BLaER1 treated with 17β-estradiol and CSF1 and Interleukin-3, amounts not matched to agents 10 nM and 100 nM (cell line): ENCODE results near the gene IFT81.
A peak's percentile ranks its signal among the peaks of the same experiment; 100 is the strongest.

ENCODE experiments used
- H3K27ac ChIP-seq, 11 experiments: shearing (Covaris generic); formaldehyde crosslinking; 2 replicates each; pipeline ENCODE4 v1.8.1; 2022
- H3K27me3 ChIP-seq, 11 experiments: shearing (Covaris generic); formaldehyde crosslinking; 2 replicates each; pipeline ENCODE4 v1.8.1; 2022
- H3K36me3 ChIP-seq, 11 experiments: shearing (Covaris generic); formaldehyde crosslinking; 2 replicates each; pipeline ENCODE4 v1.8.1; 2022
- H3K4me1 ChIP-seq, 10 experiments: shearing (Covaris generic); formaldehyde crosslinking; 2 replicates each; pipeline ENCODE4 v1.8.1; 2022
- H3K4me2 ChIP-seq, 11 experiments: shearing (Covaris generic); formaldehyde crosslinking; 2 replicates each; pipeline ENCODE4 v1.8.1; 2022
- H3K4me3 ChIP-seq, 10 experiments: shearing (Covaris generic); formaldehyde crosslinking; 2 replicates each; pipeline ENCODE4 v1.8.1; 2022
- H3K9ac ChIP-seq, 11 experiments: shearing (Covaris generic); formaldehyde crosslinking; 2 replicates each; pipeline ENCODE4 v1.8.1; 2022
- H3K9me3 ChIP-seq, 11 experiments: shearing (Covaris generic); formaldehyde crosslinking; replicated peaks in 1 of 11; 2 replicates each; pipeline ENCODE4 v1.8.1; 2022
- H4K20me1 ChIP-seq, 11 experiments: shearing (Covaris generic); formaldehyde crosslinking; 2 replicates each; pipeline ENCODE4 v1.8.1; 2022
- Cebpa-rat ChIP-seq, 11 experiments: shearing (Covaris generic); IDR thresholded peaks; 2 replicates each; pipeline ENCODE4 v1.8.1; 2022

Gene IFT81

GRCh38 chr12:110180591-110181005 lies 56.4 kb downstream of the IFT81 start:
- Histone ChIP-seq H3K9ac (no peak overlapping the region), H3K4me2 (no peak overlapping the region), H3K4me3 (no peak overlapping the region), H3K4me1 (peaks cover 0 to 25% (median 13%) of the 10 kb centered on the region in 10 experiments; a peak in 11 of 20 replicates), H3K27me3 (no peaks in the 10 kb centered on the region), H3K27ac (peak overlapping the region in 1 of 11 experiments; percentile 46; a peak in 1 of 22 replicates), H4K20me1 (no peaks in the 10 kb centered on the region), H3K9me3 (peaks cover 4 to 14% (median 8%) of the 10 kb centered on the region in 11 experiments), H3K36me3 (peaks cover 0 to 53% (median 29%) of the 10 kb centered on the region in 11 experiments; a peak in 19 of 22 replicates)
- no peak for TF ChIP-seq Cebpa-rat (IDR thresholded peaks at IDR 0.05)

GRCh38 chr12:110182281-110182680 lies 58.1 kb downstream of the IFT81 start:
- H3K27me3 ChIP-seq: no peaks in the 10 kb centered on the region
- no peak overlapping the region for H3K4me2 ChIP-seq
- no peak overlapping the region for H3K27ac ChIP-seq
- no peak overlapping the region for H3K9ac ChIP-seq
- peaks cover 17 to 29% (median 23%) of the 10 kb centered on the region in 11 experiments for H3K9me3 ChIP-seq
- H3K4me1 ChIP-seq: peaks cover 0 to 10% (median 7%) of the 10 kb centered on the region in 10 experiments; a peak in 10 of 20 replicates
- H3K4me3 ChIP-seq: no peak overlapping the region
- no peak for TF ChIP-seq Cebpa-rat (IDR thresholded peaks at IDR 0.05)
- no peaks in the 10 kb centered on the region for H4K20me1 ChIP-seq
- peaks cover 5 to 58% (median 39%) of the 10 kb centered on the region in 11 experiments; a peak in 21 of 22 replicates for H3K36me3 ChIP-seq

- Histone ChIP-seq H3K4me2 (no peak overlapping the region), H3K27me3 (no peaks in the 10 kb centered on the region), H3K9me3 (peaks cover 17 to 33% (median 26%) of the 10 kb centered on the region in 11 experiments), H3K27ac (no peak overlapping the region), H4K20me1 (no peaks in the 10 kb centered on the region), H3K9ac (no peak overlapping the region), H3K4me3 (no peak overlapping the region), H3K36me3 (peaks cover 5 to 58% (median 39%) of the 10 kb centered on the region in 11 experiments; a peak in 21 of 22 replicates), H3K4me1 (peaks cover 0 to 9% (median 6%) of the 10 kb centered on the region in 10 experiments; a peak in 8 of 20 replicates)
- TF ChIP-seq Cebpa-rat (IDR thresholded peaks at IDR 0.05): no peak
Measured at GRCh38 chr12:110183386-110183785, 59.2 kb downstream of the IFT81 start.

GRCh38 chr12:110185626-110186025 lies 61.5 kb downstream of the IFT81 start:
- Histone ChIP-seq H3K4me2 (no peak overlapping the region), H3K9ac (no peak overlapping the region), H4K20me1 (no peaks in the 10 kb centered on the region), H3K9me3 (peaks cover 17 to 33% (median 26%) of the 10 kb centered on the region in 11 experiments), H3K4me3 (no peak overlapping the region), H3K27ac (no peak overlapping the region), H3K4me1 (no peaks in the 10 kb centered on the region), H3K36me3 (peaks cover 5 to 56% (median 39%) of the 10 kb centered on the region in 11 experiments; a peak in 21 of 22 replicates), H3K27me3 (no peaks in the 10 kb centered on the region)
- no peak for TF ChIP-seq Cebpa-rat (IDR thresholded peaks at IDR 0.05)

GRCh38 chr12:110186059-110186458 lies 61.9 kb downstream of the IFT81 start:
- Histone ChIP-seq H3K27me3 (no peaks in the 10 kb centered on the region), H3K36me3 (peaks cover 5 to 55% (median 40%) of the 10 kb centered on the region in 11 experiments; a peak in 21 of 22 replicates), H4K20me1 (no peaks in the 10 kb centered on the region), H3K4me1 (no peaks in the 10 kb centered on the region), H3K9ac (no peak overlapping the region), H3K4me3 (no peak overlapping the region), H3K9me3 (peaks cover 17 to 33% (median 26%) of the 10 kb centered on the region in 11 experiments), H3K4me2 (no peak overlapping the region), H3K27ac (no peak overlapping the region)
- TF ChIP-seq Cebpa-rat (IDR thresholded peaks at IDR 0.05): no peak

GRCh38 chr12:110193196-110193595 lies 69.0 kb downstream of the IFT81 start:
- no peak for TF ChIP-seq Cebpa-rat (IDR thresholded peaks at IDR 0.05)
- peaks cover 0 to 15% (median 9%) of the 10 kb centered on the region in 10 experiments; a peak in 9 of 20 replicates for H3K4me1 ChIP-seq
- H3K36me3 ChIP-seq: peaks cover 0 to 39% (median 24%) of the 10 kb centered on the region in 11 experiments; a peak in 16 of 22 replicates
- no peak overlapping the region for H3K4me3 ChIP-seq
- no peaks in the 10 kb centered on the region for H3K27me3 ChIP-seq
- H3K9me3 ChIP-seq: peaks cover 0 to 5% (median 0%) of the 10 kb centered on the region in 11 experiments; a peak in 3 of 22 replicates
- no peaks in the 10 kb centered on the region for H4K20me1 ChIP-seq
- H3K9ac ChIP-seq: no peak overlapping the region
- no peak overlapping the region for H3K4me2 ChIP-seq
- H3K27ac ChIP-seq: no peak overlapping the region

GRCh38 chr12:110197003-110197402 lies 72.8 kb downstream of the IFT81 start:
- H3K9me3 ChIP-seq: peaks cover 0 to 5% (median 0%) of the 10 kb centered on the region in 11 experiments; a peak in 3 of 22 replicates
- H3K27ac ChIP-seq: no peak overlapping the region
- H3K4me1 ChIP-seq: peaks cover 16 to 35% (median 27%) of the 10 kb centered on the region in 10 experiments
- H4K20me1 ChIP-seq: no peaks in the 10 kb centered on the region
- no peak for TF ChIP-seq Cebpa-rat (IDR thresholded peaks at IDR 0.05)
- H3K27me3 ChIP-seq: no peaks in the 10 kb centered on the region
- H3K4me2 ChIP-seq: no peak overlapping the region
- H3K9ac ChIP-seq: no peak overlapping the region
- no peak overlapping the region for H3K4me3 ChIP-seq
- H3K36me3 ChIP-seq: peaks cover 0 to 33% (median 16%) of the 10 kb centered on the region in 11 experiments; a peak in 17 of 22 replicates

GRCh38 chr12:110198386-110198785 lies 74.2 kb downstream of the IFT81 start:
- Histone ChIP-seq H4K20me1 (no peaks in the 10 kb centered on the region), H3K4me3 (no peak overlapping the region), H3K9ac (no peak overlapping the region), H3K27me3 (no peaks in the 10 kb centered on the region), H3K4me2 (peak overlapping the region in 5 of 11 experiments; percentile 77 to 85 (median 82); a peak in 7 of 22 replicates), H3K9me3 (peaks cover 0 to 5% (median 0%) of the 10 kb centered on the region in 11 experiments; a peak in 3 of 22 replicates), H3K27ac (peak overlapping the region in 1 of 11 experiments; percentile 65; a peak in 3 of 22 replicates), H3K4me1 (peaks cover 16 to 35% (median 27%) of the 10 kb centered on the region in 10 experiments), H3K36me3 (peaks cover 0 to 24% (median 7%) of the 10 kb centered on the region in 11 experiments; a peak in 13 of 22 replicates)
- TF ChIP-seq Cebpa-rat (IDR thresholded peaks at IDR 0.05): no peak

- Histone ChIP-seq H3K27ac (peak overlapping the region in 7 of 11 experiments; percentile 42 to 70 (median 65); a peak in 14 of 22 replicates), H3K4me3 (peak overlapping the region in 2 of 10 experiments; percentile 4 to 44; a peak in 2 of 20 replicates), H3K9me3 (no peaks in the 10 kb centered on the region), H3K4me1 (peaks cover 16 to 32% (median 24%) of the 10 kb centered on the region in 10 experiments), H3K27me3 (no peaks in the 10 kb centered on the region), H4K20me1 (no peaks in the 10 kb centered on the region), H3K36me3 (peaks cover 0 to 28% (median 11%) of the 10 kb centered on the region in 11 experiments; a peak in 12 of 22 replicates), H3K4me2 (peak overlapping the region; percentile 60 to 85 (median 77)), H3K9ac (peak overlapping the region in 6 of 11 experiments; percentile 17 to 56 (median 40); a peak in 8 of 22 replicates)
- TF ChIP-seq Cebpa-rat (IDR thresholded peaks at IDR 0.05): no peak
Measured at GRCh38 chr12:110199339-110200123, 75.4 kb downstream of the IFT81 start.
